ENCODE data around the gene NRGN.

DNA sequence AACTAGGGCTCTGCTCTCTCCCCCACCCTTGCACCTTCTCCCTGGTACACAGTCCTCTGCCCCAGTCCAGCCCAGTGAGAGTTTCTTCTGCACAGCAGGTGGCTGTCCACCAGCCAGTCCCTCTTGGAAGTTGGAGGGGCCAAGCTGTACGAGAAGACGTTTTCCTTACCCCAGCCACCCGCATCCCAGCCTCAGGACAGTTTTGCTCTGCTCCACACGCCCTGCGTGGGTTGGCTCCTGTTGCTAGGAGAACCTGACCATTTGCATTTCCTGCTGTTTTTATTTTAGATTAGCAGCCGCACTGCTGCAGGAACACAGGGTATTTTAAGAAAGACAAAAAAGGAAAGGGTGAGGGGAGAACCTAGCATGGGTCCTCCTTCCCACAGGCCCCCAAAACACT lies 17.6 kb upstream of the NRGN start:
- TF ChIP-seq, protein P1, sequence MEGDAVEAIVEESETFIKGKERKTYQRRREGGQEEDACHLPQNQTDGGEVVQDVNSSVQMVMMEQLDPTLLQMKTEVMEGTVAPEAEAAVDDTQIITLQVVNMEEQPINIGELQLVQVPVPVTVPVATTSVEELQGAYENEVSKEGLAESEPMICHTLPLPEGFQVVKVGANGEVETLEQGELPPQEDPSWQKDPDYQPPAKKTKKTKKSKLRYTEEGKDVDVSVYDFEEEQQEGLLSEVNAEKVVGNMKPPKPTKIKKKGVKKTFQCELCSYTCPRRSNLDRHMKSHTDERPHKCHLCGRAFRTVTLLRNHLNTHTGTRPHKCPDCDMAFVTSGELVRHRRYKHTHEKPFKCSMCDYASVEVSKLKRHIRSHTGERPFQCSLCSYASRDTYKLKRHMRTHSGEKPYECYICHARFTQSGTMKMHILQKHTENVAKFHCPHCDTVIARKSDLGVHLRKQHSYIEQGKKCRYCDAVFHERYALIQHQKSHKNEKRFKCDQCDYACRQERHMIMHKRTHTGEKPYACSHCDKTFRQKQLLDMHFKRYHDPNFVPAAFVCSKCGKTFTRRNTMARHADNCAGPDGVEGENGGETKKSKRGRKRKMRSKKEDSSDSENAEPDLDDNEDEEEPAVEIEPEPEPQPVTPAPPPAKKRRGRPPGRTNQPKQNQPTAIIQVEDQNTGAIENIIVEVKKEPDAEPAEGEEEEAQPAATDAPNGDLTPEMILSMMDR (optimal IDR thresholded peaks at IDR 0.05 in 1 of 3, IDR thresholded peaks at IDR 0.05 in 1 of 3, conservative IDR thresholded peaks at IDR 0.05 in 1 of 3; ENCODE audit: extremely low read depth in 1 of 3, insufficient read depth in 2 of 3, low read length in 3 of 3), result no peak
- no peak for TF ChIP-seq EZH2 (IDR thresholded peaks at IDR 0.05; ENCODE audit: low read length)

All from keratinocyte (primary cell).